Measurements from ENCODE around the gene CTBP2.
"Not testable (repeated sequence)": the region's sequence is repeated elsewhere in the genome, so short reads cannot be mapped to it uniquely, and the experiment has no call there.

The CTBP2 gene

GRCh38 chr10:125163803-125164202, 3.4 kb upstream of the CTBP2 start:
- Histone ChIP-seq H3K9me3 (ENCODE audit: severe bottlenecking) (no peaks in the 10 kb centered on the region), H3K36me3 (peaks cover under 1% of the 10 kb centered on the region; the same call in 1 of the 2 replicates), H3K4me3 (ENCODE audit: low read depth, low read length) (no peak overlapping the region), H3K27me3 (ENCODE audit: insufficient read depth, low read depth, severe bottlenecking) (no peaks in the 10 kb centered on the region), H3K27ac (no peak overlapping the region)
- TF ChIP-seq CTCF (IDR thresholded peaks at IDR 0.05; ENCODE audit: low read depth, low read length): no peak
- DNase-seq: no peak

- H3K9me3 ChIP-seq (ENCODE audit: severe bottlenecking); H3K4me3 ChIP-seq (ENCODE audit: low read depth, low read length); DNase-seq; H3K36me3 ChIP-seq; H3K27me3 ChIP-seq (ENCODE audit: insufficient read depth, low read depth, severe bottlenecking); H3K27ac ChIP-seq: not testable (repeated sequence)
Observed at GRCh38 chr10:125163312-125163711, 2.9 kb upstream of the CTBP2 start.

GRCh38 chr10:125162120-125162931, 2.0 kb upstream of the CTBP2 start:
- Histone ChIP-seq H3K36me3 (peaks cover 3% of the 10 kb centered on the region; the same call in 1 of the 2 replicates), H3K27me3 (ENCODE audit: insufficient read depth, low read depth, severe bottlenecking) (no peaks in the 10 kb centered on the region), H3K4me3 (ENCODE audit: low read depth, low read length) (peak overlapping the region; percentile 78), H3K27ac (peak overlapping the region; percentile 84; the same call in 1 of the 2 replicates), H3K9me3 (ENCODE audit: severe bottlenecking) (no peaks in the 10 kb centered on the region)
- DNase-seq: no peak
- no peak for TF ChIP-seq CTCF (IDR thresholded peaks at IDR 0.05; ENCODE audit: low read depth, low read length)

GRCh38 chr10:125161707-125162119, 1.4 kb upstream of the CTBP2 start:
- Histone ChIP-seq H3K9me3 (ENCODE audit: severe bottlenecking) (no peaks in the 10 kb centered on the region), H3K27me3 (ENCODE audit: insufficient read depth, low read depth, severe bottlenecking) (no peaks in the 10 kb centered on the region), H3K4me3 (ENCODE audit: low read depth, low read length) (peak overlapping the region; percentile 78), H3K27ac (peak overlapping the region; percentile 84), H3K36me3 (peaks cover 3% of the 10 kb centered on the region; the same call in 1 of the 2 replicates)
- no peak for DNase-seq
- TF ChIP-seq CTCF (IDR thresholded peaks at IDR 0.05; ENCODE audit: low read depth, low read length): no peak

GRCh38 chr10:125160856-125161706, 718 bp upstream of the CTBP2 start:
- Histone ChIP-seq H3K36me3 (peaks cover 6% of the 10 kb centered on the region), H3K27me3 (ENCODE audit: insufficient read depth, low read depth, severe bottlenecking) (no peaks in the 10 kb centered on the region), H3K4me3 (ENCODE audit: low read depth, low read length) (peak overlapping the region; percentile 78), H3K9me3 (ENCODE audit: severe bottlenecking) (no peaks in the 10 kb centered on the region), H3K27ac (peak overlapping the region; percentile 84)
- DNase-seq: peak; percentile 96
- TF ChIP-seq CTCF (IDR thresholded peaks at IDR 0.05; ENCODE audit: low read depth, low read length): peak; percentile 43

- H3K27me3 ChIP-seq (ENCODE audit: insufficient read depth, low read depth, severe bottlenecking): no peaks in the 10 kb centered on the region
- H3K36me3 ChIP-seq: peaks cover 9% of the 10 kb centered on the region
- TF ChIP-seq CTCF (IDR thresholded peaks at IDR 0.05; ENCODE audit: low read depth, low read length): no peak
- no peak for DNase-seq
- H3K27ac ChIP-seq: peak overlapping the region; percentile 93
- peak overlapping the region; percentile 70 for H3K4me3 ChIP-seq (ENCODE audit: low read depth, low read length)
- H3K9me3 ChIP-seq (ENCODE audit: severe bottlenecking): no peaks in the 10 kb centered on the region
Observed at GRCh38 chr10:125159486-125159931, 854 bp downstream of the CTBP2 start.

All from WERI-Rb-1 (cell line).